ENCODE data around the gene C19orf33. TPM values are rescaled to one million over a fixed set of nuclear protein-coding genes. Genes with fewer than 3 reads are reported as not detected.
A peak's percentile ranks its signal among the peaks of the same experiment; 100 is the strongest.

Gene C19orf33
- total and polyA plus RNA-seq, 4 donors = 2.0 to 259 (median 12.5) TPM

GRCh38 chr19:38310279-38310670 is 6.2 kb downstream of the C19orf33 start:
- 92 to 97% methylated on average over 2 of the region's 2 CpGs for WGBS, 2 donors
- peaks cover 0 to 3% of the 10 kb centered on the region in 2 donors for H3K36me3 ChIP-seq (ENCODE audit: control insufficient read depth in 1 of 2, insufficient read depth in 2 of 2, low read length in 1 of 2)
- no peaks in the 10 kb centered on the region for H3K9me3 ChIP-seq (ENCODE audit: control insufficient read depth, low read length)

GRCh38 chr19:38310986-38311385 is 6.9 kb downstream of the C19orf33 start:
- H3K9me3 ChIP-seq (ENCODE audit: control insufficient read depth, low read length) = no peaks in the 10 kb centered on the region
- H3K4me1 ChIP-seq (ENCODE audit: control insufficient read depth in 1 of 2, insufficient read depth in 2 of 2, low read length in 2 of 2) = no peaks in the 10 kb centered on the region
- intact Hi-C loops (cut with DNase I) = no loop called here
- WGBS, 2 donors = 97 to 98% methylated on average over 6 of the region's 6 CpGs
- DNase-seq (no peak), ATAC-seq (ENCODE audit: low FRiP score) (no peak)
- peaks cover 0 to 3% of the 10 kb centered on the region in 2 donors for H3K36me3 ChIP-seq (ENCODE audit: control insufficient read depth in 1 of 2, insufficient read depth in 2 of 2, low read length in 1 of 2)
- H3K4me3 ChIP-seq (ENCODE audit: low read length in 2 of 2) = no peak overlapping the region
- H3K27ac ChIP-seq (ENCODE audit: low read depth in 1 of 2, low read length in 2 of 2) = no peak overlapping the region
- H3K27me3 ChIP-seq (ENCODE audit: control insufficient read depth in 1 of 2, insufficient read depth in 2 of 2, low read length in 1 of 2) = no peaks in the 10 kb centered on the region

More at GRCh38 chr19:38310279-38310670, 6.2 kb downstream of the C19orf33 start:
- H3K4me1 ChIP-seq (ENCODE audit: control insufficient read depth in 1 of 2, insufficient read depth in 2 of 2, low read length in 2 of 2) = no peaks in the 10 kb centered on the region
- H3K4me3 ChIP-seq (ENCODE audit: low read length in 2 of 2) = no peak overlapping the region
- H3K27ac ChIP-seq (ENCODE audit: low read depth in 1 of 2, low read length in 2 of 2) = no peak overlapping the region
- DNase-seq (no peak), ATAC-seq (ENCODE audit: low FRiP score) (no peak)
- no peaks in the 10 kb centered on the region for H3K27me3 ChIP-seq (ENCODE audit: control insufficient read depth in 1 of 2, insufficient read depth in 2 of 2, low read length in 1 of 2)
- intact Hi-C loops (cut with DNase I) = no loop called here

DNA sequence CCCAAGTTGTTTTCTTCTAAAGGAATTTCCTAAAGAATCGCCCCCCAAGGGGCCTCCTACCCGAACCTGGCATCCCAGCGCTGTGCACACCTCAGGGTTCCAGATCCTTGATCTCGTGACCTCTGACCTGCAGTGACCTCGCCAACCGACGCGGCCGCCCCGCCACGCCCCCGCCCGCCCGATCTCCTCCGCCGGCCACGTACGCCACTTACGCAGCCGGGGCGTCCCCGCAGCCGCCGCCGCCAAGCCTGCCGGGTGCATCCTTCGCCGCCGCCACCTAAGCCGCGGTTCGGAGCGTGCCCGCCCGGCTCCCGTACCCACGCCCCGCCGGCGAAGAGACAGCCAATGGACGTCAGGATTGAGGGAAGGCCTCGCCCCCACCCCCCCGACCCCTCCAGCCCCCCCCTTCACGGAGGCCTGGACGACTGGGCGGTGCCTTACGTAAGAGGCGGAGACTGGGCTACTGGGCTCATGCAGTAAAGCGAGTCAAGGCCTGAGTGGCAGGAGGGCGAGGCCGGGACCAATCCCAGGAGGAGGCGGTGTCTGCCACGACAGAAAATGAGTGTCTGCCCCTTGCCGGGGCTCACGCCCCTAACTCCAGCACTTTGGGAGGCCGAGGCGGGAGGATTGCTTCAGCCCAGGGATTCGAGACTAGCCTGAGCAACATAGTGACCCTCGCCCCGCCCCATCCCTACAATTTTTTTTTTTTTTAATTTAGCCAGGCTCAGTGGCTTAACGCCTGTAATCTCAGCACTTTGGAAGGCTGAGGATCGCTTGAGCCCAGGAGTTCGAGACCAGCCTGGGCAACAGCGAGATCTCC is 11.8 kb downstream of the C19orf33 start, which contains the start of gene YIF1B:
Gene YIF1B (minus strand): TSS at position 291 of the 820 bp plus-strand sequence. CDS start 30 bp downstream, at position 261.
- H3K36me3 ChIP-seq (ENCODE audit: control insufficient read depth in 1 of 2, insufficient read depth in 2 of 2, low read length in 1 of 2) = no peaks in the 10 kb centered on the region
- H3K27ac ChIP-seq (ENCODE audit: low read depth in 1 of 2, low read length in 2 of 2) = peak within 1 kb of the TSS; percentile 20 to 43
- ATAC-seq (ENCODE audit: low FRiP score) = peak; percentile 96
- intact Hi-C loops (cut with DNase I) = loop anchor here (5.0 kb wide), 2 partner anchors 49 to 74 kb away; no protein-coding TSS in a partner anchor
- no peaks in the 10 kb centered on the region for H3K27me3 ChIP-seq (ENCODE audit: control insufficient read depth in 1 of 2, insufficient read depth in 2 of 2, low read length in 1 of 2)
- DNase-seq = peak; percentile 98
- 1% methylated on average over 60 to 64 of the region's 64 CpGs for WGBS, 2 donors
- H3K9me3 ChIP-seq (ENCODE audit: control insufficient read depth, low read length) = no peaks in the 10 kb centered on the region
- H3K4me1 ChIP-seq (ENCODE audit: control insufficient read depth in 1 of 2, insufficient read depth in 2 of 2, low read length in 2 of 2) = no peaks in the 10 kb centered on the region
- H3K4me3 ChIP-seq (ENCODE audit: low read length in 2 of 2) = peak within 1 kb of the TSS; percentile 33 to 44

- WGBS, 2 donors = 37 to 40% methylated on average over 8 of the region's 8 CpGs
- Histone ChIP-seq H3K4me1 (ENCODE audit: control insufficient read depth in 1 of 2, insufficient read depth in 2 of 2, low read length in 2 of 2) (no peaks in the 10 kb centered on the region), H3K9me3 (ENCODE audit: control insufficient read depth, low read length) (no peaks in the 10 kb centered on the region), H3K27ac (ENCODE audit: low read depth in 1 of 2, low read length in 2 of 2) (peak overlapping the region; percentile 20 to 39), H3K4me3 (ENCODE audit: low read length in 2 of 2) (no peak overlapping the region), H3K36me3 (ENCODE audit: control insufficient read depth in 1 of 2, insufficient read depth in 2 of 2, low read length in 1 of 2) (no peaks in the 10 kb centered on the region), H3K27me3 (ENCODE audit: control insufficient read depth in 1 of 2, insufficient read depth in 2 of 2, low read length in 1 of 2) (no peaks in the 10 kb centered on the region)
- intact Hi-C loops (cut with DNase I) = loop anchor here (5.0 kb wide), 2 partner anchors 49 to 74 kb away; no protein-coding TSS in a partner anchor
- DNase-seq (no peak), ATAC-seq (ENCODE audit: low FRiP score) (no peak)
Observed at GRCh38 chr19:38316477-38317067, 12.5 kb downstream of the C19orf33 start.

DNA sequence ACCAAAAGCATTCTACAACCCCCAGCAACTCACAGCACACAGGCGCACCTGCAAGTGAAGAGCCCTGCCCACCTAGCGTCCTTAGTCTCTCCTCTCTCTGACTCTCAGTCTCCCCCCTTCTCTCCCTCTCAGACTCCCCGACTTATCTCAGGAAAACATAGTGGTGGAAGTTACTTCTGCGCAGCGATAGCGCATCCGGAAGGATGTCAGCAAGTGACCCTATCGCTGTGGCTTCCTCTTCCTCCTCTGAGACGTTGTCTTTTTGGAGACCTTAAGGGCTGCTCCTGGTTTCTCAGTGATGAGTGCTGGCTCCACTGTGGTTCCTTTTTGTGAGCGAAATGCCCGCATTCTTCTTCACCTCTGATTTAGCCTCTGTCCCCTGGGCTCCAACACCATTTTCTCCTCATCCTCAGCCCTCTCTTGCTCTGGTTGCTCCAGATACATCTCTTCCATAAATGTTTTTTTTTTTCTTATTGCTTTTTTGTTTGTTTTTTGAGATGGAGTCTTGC is 13.1 kb downstream of the C19orf33 start:
- no peak overlapping the region for H3K4me3 ChIP-seq (ENCODE audit: low read length in 2 of 2)
- no peaks in the 10 kb centered on the region for H3K27me3 ChIP-seq (ENCODE audit: control insufficient read depth in 1 of 2, insufficient read depth in 2 of 2, low read length in 1 of 2)
- WGBS, 2 donors = 86 to 87% methylated on average over 11 of the region's 11 CpGs
- H3K27ac ChIP-seq (ENCODE audit: low read depth in 1 of 2, low read length in 2 of 2) = no peak overlapping the region
- H3K4me1 ChIP-seq (ENCODE audit: control insufficient read depth in 1 of 2, insufficient read depth in 2 of 2, low read length in 2 of 2) = peaks cover 0 to 5% of the 10 kb centered on the region in 2 donors
- DNase-seq (no peak), ATAC-seq (ENCODE audit: low FRiP score) (no peak)
- H3K36me3 ChIP-seq (ENCODE audit: control insufficient read depth in 1 of 2, insufficient read depth in 2 of 2, low read length in 1 of 2) = no peaks in the 10 kb centered on the region
- no peaks in the 10 kb centered on the region for H3K9me3 ChIP-seq (ENCODE audit: control insufficient read depth, low read length)
- intact Hi-C loops (cut with DNase I) = loop anchor here (5.0 kb wide), 2 partner anchors 50 to 75 kb away; no protein-coding TSS in a partner anchor

DNA sequence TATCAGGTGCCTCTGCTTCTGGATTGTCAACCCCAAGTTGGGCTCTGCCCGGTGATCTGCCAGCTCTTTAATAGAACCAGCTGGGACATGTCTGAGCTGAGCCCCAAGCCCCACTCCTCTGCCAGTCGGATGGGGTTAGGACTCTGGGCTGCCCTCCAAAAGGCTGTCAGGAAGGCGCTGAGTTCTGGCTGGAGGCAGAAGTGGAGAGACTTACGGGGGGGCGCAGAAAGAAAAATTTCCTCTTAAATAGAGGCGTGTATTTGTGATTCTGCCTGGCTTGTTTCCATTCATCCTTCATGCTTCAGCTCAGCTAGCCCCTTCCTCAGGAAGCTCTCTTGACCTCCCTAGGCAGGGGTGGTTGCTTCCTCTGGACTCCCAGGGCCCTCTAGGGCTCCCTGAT is 14.6 kb downstream of the C19orf33 start:
- Histone ChIP-seq H3K4me3 (ENCODE audit: low read length in 2 of 2) (no peak overlapping the region), H3K9me3 (ENCODE audit: control insufficient read depth, low read length) (no peaks in the 10 kb centered on the region), H3K36me3 (ENCODE audit: control insufficient read depth in 1 of 2, insufficient read depth in 2 of 2, low read length in 1 of 2) (no peaks in the 10 kb centered on the region), H3K27me3 (ENCODE audit: control insufficient read depth in 1 of 2, insufficient read depth in 2 of 2, low read length in 1 of 2) (no peaks in the 10 kb centered on the region), H3K27ac (ENCODE audit: low read depth in 1 of 2, low read length in 2 of 2) (peak overlapping the region in 1 of 2 donors; percentile 45), H3K4me1 (ENCODE audit: control insufficient read depth in 1 of 2, insufficient read depth in 2 of 2, low read length in 2 of 2) (peaks cover 0 to 5% of the 10 kb centered on the region in 2 donors)
- 4 to 5% methylated on average over 6 of the region's 6 CpGs for WGBS, 2 donors
- intact Hi-C loops (cut with DNase I) = loop anchor here (5.0 kb wide), 2 partner anchors 51 to 76 kb away; no protein-coding TSS in a partner anchor
- no peak for DNase-seq
- no peak for ATAC-seq (ENCODE audit: low FRiP score)

GRCh38 chr19:38319421-38320258 is 15.6 kb downstream of the C19orf33 start, which contains the start of gene KCNK6:
Gene KCNK6 (plus strand): TSS chr19:38319845. CDS start chr19:38319951, 106 bp downstream.
- no peaks in the 10 kb centered on the region for H3K9me3 ChIP-seq (ENCODE audit: control insufficient read depth, low read length)
- intact Hi-C loops (cut with DNase I) = loop anchor here (5.0 kb wide), 2 partner anchors 52 to 77 kb away; no protein-coding TSS in a partner anchor
- WGBS, 2 donors = 2% methylated on average over 61 to 76 of the region's 76 CpGs

GRCh38 chr19:38320969-38321339 is 16.9 kb downstream of the C19orf33 start:
- peaks cover 0 to 5% of the 10 kb centered on the region in 2 donors for H3K4me1 ChIP-seq (ENCODE audit: control insufficient read depth in 1 of 2, insufficient read depth in 2 of 2, low read length in 2 of 2)
- intact Hi-C loops (cut with DNase I) = loop anchor here (5.0 kb wide), 2 partner anchors 54 to 79 kb away; no protein-coding TSS in a partner anchor

More at GRCh38 chr19:38319421-38320258, 15.6 kb downstream of the C19orf33 start, which contains the start of gene KCNK6:
- H3K4me1 ChIP-seq (ENCODE audit: control insufficient read depth in 1 of 2, insufficient read depth in 2 of 2, low read length in 2 of 2) = peaks cover 0 to 5% of the 10 kb centered on the region in 2 donors
- no peaks in the 10 kb centered on the region for H3K27me3 ChIP-seq (ENCODE audit: control insufficient read depth in 1 of 2, insufficient read depth in 2 of 2, low read length in 1 of 2)
- H3K36me3 ChIP-seq (ENCODE audit: control insufficient read depth in 1 of 2, insufficient read depth in 2 of 2, low read length in 1 of 2) = peaks cover 0 to 2% of the 10 kb centered on the region in 2 donors
- peak within 1 kb of the TSS; percentile 38 to 45 for H3K27ac ChIP-seq (ENCODE audit: low read depth in 1 of 2, low read length in 2 of 2)
- ATAC-seq (ENCODE audit: low FRiP score) (peak; percentile 13), DNase-seq (peak; percentile 73 to 85)
- H3K4me3 ChIP-seq (ENCODE audit: low read length in 2 of 2) = peak within 1 kb of the TSS; percentile 67 to 83

More at GRCh38 chr19:38320969-38321339, 16.9 kb downstream of the C19orf33 start:
- no peak for DNase-seq
- ATAC-seq (ENCODE audit: low FRiP score) = no peak
- WGBS, 2 donors = 61 to 88% methylated on average over 3 of the region's 3 CpGs
- peaks cover 0 to 2% of the 10 kb centered on the region in 2 donors for H3K36me3 ChIP-seq (ENCODE audit: control insufficient read depth in 1 of 2, insufficient read depth in 2 of 2, low read length in 1 of 2)
- H3K27me3 ChIP-seq (ENCODE audit: control insufficient read depth in 1 of 2, insufficient read depth in 2 of 2, low read length in 1 of 2) = no peaks in the 10 kb centered on the region
- H3K9me3 ChIP-seq (ENCODE audit: control insufficient read depth, low read length) = no peaks in the 10 kb centered on the region
- H3K4me3 ChIP-seq (ENCODE audit: low read length in 2 of 2) = peak overlapping the region; percentile 67 to 83
- peak overlapping the region in 1 of 2 donors; percentile 43 for H3K27ac ChIP-seq (ENCODE audit: low read depth in 1 of 2, low read length in 2 of 2)
